Vagina (tissue), 2 donors: Measurements from ENCODE around the gene PPP4R4.

Source experiments
- POLR2A ChIP-seq, 2 donors: fragments of 450-650 bp; IDR thresholded peaks; one replicate each; pipeline ENCODE4 v1.6.1; 2017; ENCODE audit warnings: antibody characterized with exemption in 2 of 2, mild to moderate bottlenecking in 2 of 2, moderate library complexity in 2 of 2
- TF ChIP-seq, protein P1 (sequence below), 3 experiments: fragments of 450-650 bp in 2 of 3; fragments of 200-600 bp in 1 of 3; sonication (generic) in 1 of 3; IDR thresholded peaks; one replicate each; pipeline ENCODE4 v1.5.1; 2017 to 2019; ENCODE audit warnings: antibody characterized with exemption in 3 of 3, mild to moderate bottlenecking in 2 of 3, moderate library complexity in 2 of 3

- TF ChIP-seq, protein P1, sequence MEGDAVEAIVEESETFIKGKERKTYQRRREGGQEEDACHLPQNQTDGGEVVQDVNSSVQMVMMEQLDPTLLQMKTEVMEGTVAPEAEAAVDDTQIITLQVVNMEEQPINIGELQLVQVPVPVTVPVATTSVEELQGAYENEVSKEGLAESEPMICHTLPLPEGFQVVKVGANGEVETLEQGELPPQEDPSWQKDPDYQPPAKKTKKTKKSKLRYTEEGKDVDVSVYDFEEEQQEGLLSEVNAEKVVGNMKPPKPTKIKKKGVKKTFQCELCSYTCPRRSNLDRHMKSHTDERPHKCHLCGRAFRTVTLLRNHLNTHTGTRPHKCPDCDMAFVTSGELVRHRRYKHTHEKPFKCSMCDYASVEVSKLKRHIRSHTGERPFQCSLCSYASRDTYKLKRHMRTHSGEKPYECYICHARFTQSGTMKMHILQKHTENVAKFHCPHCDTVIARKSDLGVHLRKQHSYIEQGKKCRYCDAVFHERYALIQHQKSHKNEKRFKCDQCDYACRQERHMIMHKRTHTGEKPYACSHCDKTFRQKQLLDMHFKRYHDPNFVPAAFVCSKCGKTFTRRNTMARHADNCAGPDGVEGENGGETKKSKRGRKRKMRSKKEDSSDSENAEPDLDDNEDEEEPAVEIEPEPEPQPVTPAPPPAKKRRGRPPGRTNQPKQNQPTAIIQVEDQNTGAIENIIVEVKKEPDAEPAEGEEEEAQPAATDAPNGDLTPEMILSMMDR (IDR thresholded peaks at IDR 0.05): no peak
- TF ChIP-seq POLR2A (IDR thresholded peaks at IDR 0.05): no peak
Observed at GRCh38 chr14:94164685-94165431, 9.3 kb upstream of the PPP4R4 start.
